Measurements from ENCODE around the gene NLGN1.

GRCh38 chr3:173773800-173774199 lies 376.3 kb downstream of the NLGN1 start:
- TF ChIP-seq EP300 (IDR thresholded peaks at IDR 0.05), result no peak
- TF ChIP-seq, protein P1, sequence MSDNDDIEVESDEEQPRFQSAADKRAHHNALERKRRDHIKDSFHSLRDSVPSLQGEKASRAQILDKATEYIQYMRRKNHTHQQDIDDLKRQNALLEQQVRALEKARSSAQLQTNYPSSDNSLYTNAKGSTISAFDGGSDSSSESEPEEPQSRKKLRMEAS (IDR thresholded peaks at IDR 0.05), result no peak
